HG03457 (cell line): Measurements from ENCODE around the gene ARHGEF6.
"Not testable (repeated sequence)": the region's sequence is repeated elsewhere in the genome, so short reads cannot be mapped to it uniquely, and the experiment has no call there.

ENCODE experiments used
- ATAC-seq: cut with Tn5 transposase; IDR thresholded peaks from one replicate; pipeline ENCODE4 v1.9.1; 2021; ENCODE audit warnings: moderate number of reproducible peaks; ENCODE audit not compliant: unreplicated experiment

Gene ARHGEF6

GRCh38 chrX:136783159-136783558 is 2.4 kb upstream of the ARHGEF6 start:
- no peak for ATAC-seq

GRCh38 chrX:136781180-136781797 is 557 bp upstream of the ARHGEF6 start:
- no peak for ATAC-seq

- no peak for ATAC-seq
Observed at GRCh38 chrX:136780241-136780640, 491 bp downstream of the ARHGEF6 start.

GRCh38 chrX:136779346-136779781 is 1.4 kb downstream of the ARHGEF6 start:
- ATAC-seq: no peak

GRCh38 chrX:136778916-136779315 is 1.8 kb downstream of the ARHGEF6 start:
- ATAC-seq: no peak

GRCh38 chrX:136778020-136778419 is 2.7 kb downstream of the ARHGEF6 start:
- no peak for ATAC-seq

GRCh38 chrX:136773648-136774047 is 7.1 kb downstream of the ARHGEF6 start:
- no peak for ATAC-seq

- not testable (repeated sequence) for ATAC-seq
Observed at GRCh38 chrX:136771869-136772268, 8.9 kb downstream of the ARHGEF6 start.

GRCh38 chrX:136768469-136769084 is 12.2 kb downstream of the ARHGEF6 start:
- peak; percentile 37 for ATAC-seq

- ATAC-seq: peak; percentile 50
Observed at GRCh38 chrX:136767104-136767941, 13.4 kb downstream of the ARHGEF6 start.

GRCh38 chrX:136766785-136767103 is 14.0 kb downstream of the ARHGEF6 start:
- ATAC-seq: no peak

GRCh38 chrX:136765821-136766356 is 14.8 kb downstream of the ARHGEF6 start:
- no peak for ATAC-seq

- ATAC-seq: no peak
Observed at GRCh38 chrX:136764206-136764605, 16.5 kb downstream of the ARHGEF6 start.

- no peak for ATAC-seq
Observed at GRCh38 chrX:136762820-136763452, 17.8 kb downstream of the ARHGEF6 start.

GRCh38 chrX:136761421-136761820 is 19.3 kb downstream of the ARHGEF6 start:
- ATAC-seq: no peak

- ATAC-seq: peak; percentile 76
Observed at GRCh38 chrX:136759968-136760367, 20.8 kb downstream of the ARHGEF6 start.

- no peak for ATAC-seq
Observed at GRCh38 chrX:136755411-136755810, 25.3 kb downstream of the ARHGEF6 start.

GRCh38 chrX:136754651-136755050 is 26.1 kb downstream of the ARHGEF6 start:
- no peak for ATAC-seq

- no peak for ATAC-seq
Observed at GRCh38 chrX:136752796-136753195, 27.9 kb downstream of the ARHGEF6 start.

GRCh38 chrX:136752346-136752745 is 28.4 kb downstream of the ARHGEF6 start:
- ATAC-seq: no peak

GRCh38 chrX:136750364-136750763 is 30.4 kb downstream of the ARHGEF6 start:
- no peak for ATAC-seq
